NCI-H524 (cell line): ENCODE measurements around the gene ABCA10.

Source experiments
- DNase-seq, 2 experiments: peaks; one replicate each; lab custom pipeline; 2025; lab: John Stamatoyannopoulos, UW

ABCA10 gene

DNA sequence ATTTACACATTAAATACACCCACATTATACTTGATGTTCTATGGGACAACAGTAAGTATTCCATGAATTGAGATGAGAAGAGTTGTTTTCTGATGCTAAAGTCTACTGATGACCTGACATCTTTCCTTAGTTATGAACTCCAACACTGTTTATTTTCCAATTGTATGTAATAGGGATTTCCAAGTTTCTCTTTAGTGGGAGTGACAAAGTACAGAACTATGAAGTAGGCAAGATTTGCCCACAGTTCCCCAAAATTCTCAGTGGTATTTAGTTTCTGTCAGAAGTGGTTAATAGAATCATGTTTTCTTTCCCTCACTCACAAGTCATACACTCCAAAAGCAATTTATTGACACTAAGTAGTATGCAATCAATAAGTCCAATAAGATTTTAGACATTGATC is 64.4 kb downstream of the ABCA10 start:
- DNase-seq = no peak

DNA sequence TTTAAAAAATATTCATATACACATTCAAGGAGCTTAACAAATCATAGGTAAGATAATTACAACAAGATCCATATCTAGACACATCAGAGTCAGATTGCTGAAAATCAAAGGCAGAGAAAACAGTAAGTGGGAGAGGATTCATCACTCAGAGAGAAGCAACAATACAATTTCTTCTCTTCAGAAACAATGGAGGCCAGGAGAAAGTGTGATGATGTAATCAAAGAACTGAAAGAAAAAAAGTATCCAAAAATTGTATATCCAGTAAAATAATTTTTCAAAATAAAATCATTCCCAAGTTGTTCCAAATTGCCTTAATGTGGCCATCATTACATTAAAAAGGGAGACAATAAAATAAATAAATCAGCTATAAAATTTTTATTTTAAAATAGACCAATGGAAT is 69.2 kb downstream of the ABCA10 start:
- DNase-seq = no peak

- no peak for DNase-seq
Observed at GRCh38 chr17:69154267-69154666, 74.4 kb downstream of the ABCA10 start.

DNA sequence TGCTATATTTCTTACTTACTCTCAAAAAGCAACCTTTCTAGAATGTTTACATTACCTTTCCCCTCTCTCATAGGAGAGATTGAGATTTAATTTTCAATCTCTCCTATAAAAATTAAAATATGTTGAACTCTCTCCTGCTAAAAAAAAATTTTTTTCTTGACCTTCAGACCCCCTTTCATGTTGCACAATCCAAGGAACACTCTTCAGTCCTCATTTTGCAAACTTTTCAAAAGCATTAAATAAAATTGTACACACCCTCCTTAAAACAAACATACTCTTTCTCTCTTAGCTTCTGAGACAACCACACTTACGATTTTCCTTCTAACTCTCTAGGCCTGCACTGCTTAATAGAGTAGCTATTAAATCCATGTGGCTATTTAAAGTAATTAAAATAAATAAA is 78.3 kb downstream of the ABCA10 start:
- no peak for DNase-seq

DNA sequence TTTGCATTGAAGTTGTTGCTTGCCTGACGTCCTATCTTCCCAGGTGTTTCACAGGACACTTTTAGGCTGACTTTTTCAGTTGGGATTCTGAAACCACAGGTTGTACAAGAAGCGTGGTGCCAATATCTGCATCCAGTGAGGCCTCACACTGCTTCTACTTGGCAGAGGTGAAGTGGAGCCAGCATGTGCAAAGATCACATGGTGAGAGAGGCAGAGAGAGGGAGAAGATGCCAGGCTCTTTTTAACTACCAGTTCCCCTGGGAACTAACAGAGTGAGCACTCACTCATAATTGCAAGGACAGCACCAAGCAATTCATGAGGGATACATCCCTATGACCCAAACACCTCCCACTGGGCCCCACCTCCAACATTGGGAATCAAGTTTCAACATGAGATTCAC is 81.2 kb downstream of the ABCA10 start:
- peak in 1 of 2 experiments; percentile 23 for DNase-seq

- no peak for DNase-seq
Observed at GRCh38 chr17:69144331-69145255, 84.0 kb downstream of the ABCA10 start.

GRCh38 chr17:69143683-69144231 is 84.9 kb downstream of the ABCA10 start:
- no peak for DNase-seq

- no peak for DNase-seq
Observed at GRCh38 chr17:69143151-69143550, 85.5 kb downstream of the ABCA10 start.

- DNase-seq = no peak
Observed at GRCh38 chr17:69142175-69142802, 86.3 kb downstream of the ABCA10 start.

DNA sequence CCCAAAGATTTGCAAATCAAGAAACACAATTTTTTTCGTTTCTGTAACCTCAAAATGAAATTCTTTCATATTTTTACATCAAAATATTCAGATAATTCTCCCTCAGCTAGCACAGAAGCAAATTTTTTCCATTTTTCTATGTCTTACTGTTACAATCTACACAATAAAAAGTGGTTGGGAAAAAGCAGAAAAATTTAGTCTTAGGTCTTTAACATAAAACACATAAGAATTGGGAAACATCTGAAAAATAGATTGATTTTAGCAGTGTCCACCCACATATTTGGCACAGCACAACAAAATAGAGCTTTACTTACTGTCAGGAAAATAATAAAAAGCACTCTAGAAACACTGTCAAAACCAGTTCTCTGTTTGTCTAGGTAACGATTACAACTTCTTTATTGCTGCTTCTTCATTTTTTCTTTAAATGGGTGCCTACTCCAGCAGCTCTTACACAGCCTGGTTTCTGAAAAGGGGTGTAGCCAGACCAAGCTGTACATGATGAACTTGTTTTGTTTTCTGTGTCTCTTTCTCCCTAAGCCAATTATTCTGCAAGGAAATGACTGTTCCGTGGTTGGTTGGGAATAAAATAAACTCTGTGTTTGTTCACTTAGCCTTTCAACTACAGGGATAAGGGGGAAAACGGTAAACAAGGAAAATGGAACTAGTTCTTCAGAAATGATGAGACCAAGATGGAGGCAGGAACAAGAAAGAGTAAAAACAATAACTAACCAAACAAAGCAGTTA is 87.0 kb downstream of the ABCA10 start, which contains the start of gene ABCA6:
Gene ABCA6 (minus strand): TSS at position 465 of the 744 bp plus-strand sequence. CDS start 1,192 bp downstream, outside the sequence.
- DNase-seq = no peak

DNA sequence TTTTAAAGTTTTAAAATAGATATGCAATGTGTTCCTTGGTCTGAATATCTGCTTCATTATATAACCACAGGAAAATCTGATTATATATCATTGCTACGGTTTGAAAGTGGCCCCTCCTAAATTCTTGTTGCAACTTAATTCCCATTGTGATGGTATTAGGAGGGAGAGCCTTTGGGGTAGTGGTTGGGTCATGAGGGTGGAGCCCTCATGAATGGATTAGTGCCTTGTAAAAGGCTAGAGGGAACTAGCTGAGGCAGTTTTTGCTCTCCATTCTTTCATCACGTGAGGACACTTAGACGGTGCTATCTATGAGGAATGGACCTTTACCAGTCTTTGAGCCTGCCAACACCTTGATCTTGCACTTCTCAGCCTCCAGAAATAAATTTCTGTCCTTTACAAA is 94.5 kb downstream of the ABCA10 start:
- no peak for DNase-seq

DNA sequence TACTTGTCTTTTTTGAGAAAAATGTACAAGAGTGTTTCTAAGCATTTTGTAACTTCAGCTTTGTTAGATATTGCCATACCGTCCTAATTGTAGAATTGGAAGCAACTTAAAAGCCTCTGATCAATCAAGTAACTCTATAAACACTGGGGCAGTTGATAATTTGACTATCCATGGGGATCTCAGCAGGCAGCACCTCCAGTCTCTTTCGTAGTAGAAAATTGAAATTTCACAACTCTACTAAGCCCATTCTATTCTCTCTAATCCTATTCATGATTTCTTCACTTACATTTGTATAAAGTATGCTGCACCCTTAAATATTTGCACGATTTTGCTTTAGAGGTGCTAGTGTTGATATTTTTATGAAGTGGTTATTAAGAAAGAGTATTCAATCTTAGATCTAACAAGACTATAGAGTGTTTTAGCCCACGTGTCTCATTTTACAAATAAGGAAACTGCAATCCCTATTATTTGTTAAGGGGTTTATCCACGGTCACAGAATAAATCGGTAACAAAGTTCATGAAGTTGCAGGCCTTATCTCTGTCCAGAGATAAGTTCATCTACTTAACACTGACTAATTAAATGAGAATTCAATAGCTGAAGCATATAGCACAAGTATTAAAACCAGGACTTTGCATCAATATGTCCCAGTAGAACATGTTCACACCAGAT is 97.9 kb downstream of the ABCA10 start:
- no peak for DNase-seq

- DNase-seq = no peak
Observed at GRCh38 chr17:69123626-69124025, 105.0 kb downstream of the ABCA10 start.

- DNase-seq = no peak
Observed at GRCh38 chr17:69122065-69122464, 106.6 kb downstream of the ABCA10 start.

DNA sequence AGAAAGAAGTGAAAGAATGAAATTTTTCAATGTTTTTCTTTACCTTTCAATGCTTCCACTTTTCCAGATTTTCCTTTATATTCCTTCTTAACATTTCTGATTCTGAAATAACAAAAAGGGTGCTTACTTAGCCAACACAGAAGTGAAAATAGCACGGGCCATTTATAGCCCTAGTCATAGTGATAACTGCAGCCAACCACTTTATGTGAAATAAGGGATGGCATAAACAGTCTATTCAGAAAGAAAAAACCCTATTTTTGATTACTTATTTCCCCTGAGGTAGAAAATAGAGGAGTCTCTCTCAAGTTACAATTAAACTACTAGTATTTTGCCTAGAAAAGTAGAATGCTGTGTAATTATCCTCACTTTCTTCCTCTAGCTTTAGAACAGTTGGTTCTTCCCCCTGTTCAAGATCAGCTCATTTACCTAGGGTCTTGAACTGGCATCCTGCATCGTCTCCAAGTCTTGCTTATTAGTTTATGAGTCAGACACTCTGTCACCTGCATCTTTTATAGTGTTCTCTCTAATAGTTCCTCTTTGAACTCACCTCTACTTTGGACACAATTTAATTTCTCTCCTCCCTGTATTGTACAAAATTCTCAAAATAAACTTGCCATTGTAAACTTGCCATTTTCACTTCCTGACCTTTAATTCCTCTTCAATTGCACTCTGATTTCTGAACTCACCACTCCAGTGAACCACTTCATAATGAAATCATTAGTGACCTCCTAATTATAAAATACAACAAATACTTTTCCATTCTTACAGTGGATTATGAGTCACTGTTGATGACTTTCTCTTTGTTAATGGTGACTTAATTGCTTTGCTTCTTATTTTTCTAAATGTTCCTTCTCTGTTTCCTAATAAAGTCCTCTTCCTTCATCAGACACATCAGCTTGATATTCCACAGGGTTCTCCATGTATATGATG is 110.5 kb downstream of the ABCA10 start:
- DNase-seq = no peak

DNA sequence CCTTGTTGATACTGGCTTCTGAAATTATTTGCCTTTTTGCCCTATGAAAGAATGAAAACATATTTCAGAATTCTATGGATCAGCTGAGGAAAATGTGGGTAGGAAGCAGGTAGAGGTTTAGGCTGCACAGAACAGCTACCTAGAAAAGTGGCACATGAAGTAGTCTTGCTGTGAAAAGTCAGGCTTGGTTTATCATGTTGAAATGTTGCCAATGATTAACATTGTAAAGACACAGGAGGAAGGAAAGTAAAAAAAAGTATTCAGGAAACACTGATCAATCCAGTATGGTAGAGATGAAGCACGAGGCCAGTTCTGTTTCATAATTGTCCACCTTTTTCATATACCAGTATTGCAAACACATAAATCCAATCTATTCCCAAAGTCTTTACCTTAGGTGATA is 116.8 kb downstream of the ABCA10 start:
- DNase-seq = no peak

- no peak for DNase-seq
Observed at GRCh38 chr17:69105907-69106730, 122.5 kb downstream of the ABCA10 start.

DNA sequence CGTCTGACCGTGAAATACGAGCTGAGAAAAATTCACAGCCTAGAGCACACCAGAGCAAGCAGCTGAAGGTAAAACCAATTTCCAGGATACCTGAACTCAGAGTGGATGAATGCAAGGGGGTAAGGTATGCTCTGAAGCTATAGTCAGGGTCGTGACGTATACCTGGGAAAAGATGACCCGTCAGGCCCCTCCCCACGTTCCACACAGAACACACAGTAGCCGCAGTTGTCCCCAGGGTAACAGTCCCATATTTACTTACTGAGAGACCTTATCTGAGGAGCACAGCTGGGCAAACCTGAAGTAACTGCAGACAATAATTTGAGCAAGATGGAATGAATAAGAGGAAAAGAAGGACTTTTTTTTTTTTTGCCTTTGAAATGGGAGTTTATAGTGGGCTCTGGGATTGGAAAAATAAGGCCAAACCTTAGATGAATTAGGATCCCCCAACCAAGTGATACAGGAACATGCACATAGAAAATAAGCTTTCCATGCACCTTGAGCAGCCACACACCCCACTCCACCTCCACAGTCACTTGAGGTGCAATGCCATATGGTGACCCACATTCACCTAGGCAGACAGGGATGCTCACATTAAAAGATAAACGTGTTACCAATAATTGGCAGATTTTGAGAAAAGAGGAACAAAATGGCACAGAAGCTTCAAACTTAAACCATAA is 124.9 kb downstream of the ABCA10 start:
- DNase-seq = no peak

- DNase-seq = no peak
Observed at GRCh38 chr17:69098625-69099024, 130.0 kb downstream of the ABCA10 start.
